Spleen (tissue), 7 donors: ENCODE measurements around the gene NYNRIN.

ENCODE experiments used
- POLR2A ChIP-seq, 3 donors: fragments of 450-650 bp; IDR thresholded peaks; one replicate each; pipeline ENCODE4 v1.5.1; 2017; ENCODE audit warnings: antibody characterized with exemption in 3 of 3, mild to moderate bottlenecking in 1 of 3
- TF ChIP-seq, protein P1 (sequence below), 11 experiments: fragments of 200-600 bp in 7 of 11; fragments of 450-650 bp in 4 of 11; sonication (generic) in 4 of 11; IDR thresholded peaks in 8 of 11; conservative IDR thresholded peaks in 3 of 11; 1 replicate in 7 of 11; 2 replicates in 4 of 11; pipeline versions ENCODE4 v1.4.0 to v1.8.0; 2016 to 2021; ENCODE audit warnings: antibody characterized with exemption in 11 of 11, inconsistent platforms in 4 of 11, mild to moderate bottlenecking in 1 of 11
- donor health status: DM: no; HTN: no; CAD: no; lungs with moderate emphysema.
- donor health status: DM: no; HTN: no; CAD: no.
- donor health status: DM: no; HTN: no; CAD: no.

DNA sequence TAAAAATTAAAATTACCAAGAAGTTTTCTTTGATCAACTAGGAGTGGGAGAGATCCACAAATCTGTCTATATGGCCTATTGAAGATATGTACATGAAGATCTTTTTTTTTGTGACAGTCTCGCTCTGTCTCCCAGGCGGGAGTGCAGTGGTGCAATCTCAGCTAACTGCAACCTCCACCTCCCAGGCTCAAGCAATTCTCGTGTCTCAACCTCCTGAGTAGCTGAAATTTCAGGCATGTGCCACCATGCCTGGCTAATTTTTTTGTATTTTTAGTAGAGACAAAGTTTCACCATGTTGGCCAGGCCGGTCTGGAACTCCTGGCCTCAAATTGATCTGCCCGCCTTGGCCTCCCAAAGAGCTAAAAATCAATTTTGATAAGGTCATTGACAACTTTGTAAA lies 35.4 kb upstream of the NYNRIN start:
- TF ChIP-seq, protein P1, sequence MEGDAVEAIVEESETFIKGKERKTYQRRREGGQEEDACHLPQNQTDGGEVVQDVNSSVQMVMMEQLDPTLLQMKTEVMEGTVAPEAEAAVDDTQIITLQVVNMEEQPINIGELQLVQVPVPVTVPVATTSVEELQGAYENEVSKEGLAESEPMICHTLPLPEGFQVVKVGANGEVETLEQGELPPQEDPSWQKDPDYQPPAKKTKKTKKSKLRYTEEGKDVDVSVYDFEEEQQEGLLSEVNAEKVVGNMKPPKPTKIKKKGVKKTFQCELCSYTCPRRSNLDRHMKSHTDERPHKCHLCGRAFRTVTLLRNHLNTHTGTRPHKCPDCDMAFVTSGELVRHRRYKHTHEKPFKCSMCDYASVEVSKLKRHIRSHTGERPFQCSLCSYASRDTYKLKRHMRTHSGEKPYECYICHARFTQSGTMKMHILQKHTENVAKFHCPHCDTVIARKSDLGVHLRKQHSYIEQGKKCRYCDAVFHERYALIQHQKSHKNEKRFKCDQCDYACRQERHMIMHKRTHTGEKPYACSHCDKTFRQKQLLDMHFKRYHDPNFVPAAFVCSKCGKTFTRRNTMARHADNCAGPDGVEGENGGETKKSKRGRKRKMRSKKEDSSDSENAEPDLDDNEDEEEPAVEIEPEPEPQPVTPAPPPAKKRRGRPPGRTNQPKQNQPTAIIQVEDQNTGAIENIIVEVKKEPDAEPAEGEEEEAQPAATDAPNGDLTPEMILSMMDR (IDR thresholded peaks at IDR 0.05 in 8 of 11, conservative IDR thresholded peaks at IDR 0.05 in 3 of 11), result no peak
- no peak for TF ChIP-seq POLR2A (IDR thresholded peaks at IDR 0.05)
